Liver (tissue), 9 donors: ENCODE data around the gene CACNA1C. TPM values are rescaled to one million over a fixed set of nuclear protein-coding genes. Genes with fewer than 3 reads are reported as not detected.

Source experiments
- DNase-seq: peaks from one replicate; pipeline ENCODE4 v3.0.0-alpha.2; 2017; ENCODE audit warnings: low spot score
- H3K27ac ChIP-seq, 2 donors: one replicate each; pipeline ENCODE4 v1.7.0; 2013; ENCODE audit warnings: inconsistent platforms in 2 of 2, low read length in 2 of 2, control low read depth in 1 of 2, low read depth in 1 of 2, mild to moderate bottlenecking in 1 of 2
- H3K27me3 ChIP-seq, 4 donors: one replicate each; pipeline versions ENCODE4 v1.6.1 to v1.7.0; 2013; ENCODE audit warnings: low read length in 3 of 4, inconsistent platforms in 1 of 4, mild to moderate bottlenecking in 1 of 4, moderate library complexity in 1 of 4; ENCODE audit not compliant: control insufficient read depth in 4 of 4, insufficient read depth in 4 of 4
- H3K36me3 ChIP-seq, 4 donors: one replicate each; pipeline versions ENCODE4 v1.6.1 to v1.7.0; 2013; ENCODE audit warnings: low read length in 3 of 4, mild to moderate bottlenecking in 3 of 4, low read depth in 1 of 4, moderate library complexity in 1 of 4; ENCODE audit not compliant: control insufficient read depth in 4 of 4, insufficient read depth in 3 of 4
- H3K4me1 ChIP-seq, 4 donors: one replicate each; pipeline versions ENCODE4 v1.6.1 to v1.7.0; 2013; ENCODE audit warnings: low read length in 3 of 4, mild to moderate bottlenecking in 3 of 4, moderate library complexity in 1 of 4; ENCODE audit not compliant: control insufficient read depth in 4 of 4, insufficient read depth in 4 of 4
- H3K4me3 ChIP-seq, 3 donors: one replicate each; pipeline versions ENCODE4 v1.6.1 to v1.7.0; 2013; ENCODE audit warnings: low read length in 3 of 3, control low read depth in 1 of 3, low read depth in 1 of 3, mild to moderate bottlenecking in 1 of 3
- H3K9ac ChIP-seq, 2 donors: one replicate each; pipeline ENCODE4 v1.7.0; 2013; ENCODE audit warnings: low read length in 2 of 2, mild to moderate bottlenecking in 2 of 2, moderate library complexity in 2 of 2, control low read depth in 1 of 2, low read depth in 1 of 2
- H3K9me3 ChIP-seq, 4 donors: one replicate each; pipeline versions ENCODE4 v1.6.1 to v1.7.0; 2013; ENCODE audit warnings: low read length in 3 of 4; ENCODE audit not compliant: control insufficient read depth in 4 of 4
- EGR1 ChIP-seq, 2 donors: IDR thresholded peaks; 2 replicates each; pipeline ENCODE4 v1.6.1; 2016 to 2018; ENCODE audit warnings: antibody characterized with exemption in 2 of 2, low read depth in 2 of 2
- FOXA1 ChIP-seq: IDR thresholded peaks from 2 replicates; pipeline ENCODE4 v1.6.1; 2016; ENCODE audit warnings: antibody characterized with exemption
- FOXA2 ChIP-seq: IDR thresholded peaks from 2 replicates; pipeline ENCODE4 v1.6.1; 2016; ENCODE audit warnings: antibody characterized with exemption
- GABPA ChIP-seq, 2 donors: IDR thresholded peaks in 1 of 2; conservative IDR thresholded peaks in 1 of 2; 2 replicates each; pipeline ENCODE4 v1.6.1; 2016; ENCODE audit warnings: antibody characterized with exemption in 2 of 2, mild to moderate bottlenecking in 1 of 2, moderate library complexity in 1 of 2
- HNF4A ChIP-seq, 2 donors: conservative IDR thresholded peaks; 2 replicates each; pipeline ENCODE4 v1.6.1; 2016; ENCODE audit warnings: antibody characterized with exemption in 2 of 2, mild to moderate bottlenecking in 2 of 2
- HNF4G ChIP-seq: IDR thresholded peaks from 2 replicates; pipeline ENCODE4 v1.6.1; 2016; ENCODE audit warnings: antibody characterized with exemption
- JUND ChIP-seq, 2 donors: IDR thresholded peaks; 2 replicates each; pipeline ENCODE4 v1.6.1; 2016; ENCODE audit warnings: antibody characterized with exemption in 2 of 2
- NR2F2 ChIP-seq: IDR thresholded peaks from 2 replicates; pipeline ENCODE4 v1.6.1; 2016; ENCODE audit warnings: antibody characterized with exemption
- RAD21 ChIP-seq, 2 donors: IDR thresholded peaks; 2 replicates each; pipeline ENCODE4 v1.6.1; 2016; ENCODE audit warnings: antibody characterized with exemption in 2 of 2, mild to moderate bottlenecking in 2 of 2
- RXRA ChIP-seq, 2 donors: IDR thresholded peaks; 2 replicates each; pipeline ENCODE4 v1.6.1; 2017 to 2018; ENCODE audit warnings: antibody characterized with exemption in 2 of 2, mild to moderate bottlenecking in 1 of 2
- SP1 ChIP-seq: IDR thresholded peaks from 2 replicates; pipeline ENCODE4 v1.6.1; 2018; ENCODE audit warnings: antibody characterized with exemption, mild to moderate bottlenecking
- TAF1 ChIP-seq: conservative IDR thresholded peaks from 2 replicates; pipeline ENCODE4 v1.6.1; 2016; ENCODE audit warnings: antibody characterized with exemption, mild to moderate bottlenecking
- YY1 ChIP-seq: IDR thresholded peaks from 2 replicates; pipeline ENCODE4 v1.6.1; 2016; ENCODE audit warnings: antibody characterized with exemption, mild to moderate bottlenecking
- WGBS: extraction: QIAGEN DNeasy Blood & Tissue Kit; methylation state at CpG from one replicate; pipeline ENCODE4 v1.1.7; 2013; 5-methylcytosine and 5-hydroxymethylcytosine counted together
- polyA plus RNA-seq, 2 donors: library from polyadenylated mRNA; stranded (reverse) in 1 of 2; unstranded in 1 of 2; fragments of 200-250 nt in 1 of 2; fragments of >200 nt in 1 of 2; fragmentation: Nextera tagmentation in 1 of 2; extraction: Ambion mirVana in 1 of 2; gene quantifications; one replicate each; pipeline versions ENCODE4 v1.2.1 to v1.2.3, GENCODE V29; 2013 to 2015
- total RNA-seq, 2 donors: library from RNA; depleted of rRNA; stranded (reverse); fragments of >200 nt; gene quantifications; one replicate each; pipeline ENCODE4 v1.2.3, GENCODE V29; 2014
- TF ChIP-seq, protein P1 (sequence below): IDR thresholded peaks from 2 replicates; pipeline ENCODE4 v1.6.1; 2016; ENCODE audit warnings: antibody characterized with exemption, mild to moderate bottlenecking
- TF ChIP-seq, protein P2 (sequence below): IDR thresholded peaks from 2 replicates; pipeline ENCODE4 v1.6.1; 2016; ENCODE audit warnings: antibody characterized with exemption
- TF ChIP-seq, protein P3 (sequence below): IDR thresholded peaks from 2 replicates; pipeline ENCODE4 v1.6.1; 2016; ENCODE audit warnings: antibody characterized with exemption
- TF ChIP-seq, protein P4 (sequence below): IDR thresholded peaks from 2 replicates; pipeline ENCODE4 v1.6.1; 2016; ENCODE audit warnings: antibody characterized with exemption
- TF ChIP-seq, protein P5 (sequence below): fragments of 150-350 bp; IDR thresholded peaks from 2 replicates; pipeline ENCODE4 v1.5.1; 2017; ENCODE audit warnings: improper control_type of control experiment, low read depth, low read length; ENCODE audit not compliant: missing input control
- donor health status: healthy.
- donor health status: healthy.
- donor health status: healthy.
- donor health status: healthy.
- donor health status: healthy.

The CACNA1C gene
- total and polyA plus RNA-seq, 4 donors: 0.23 to 1.9 (median 0.41) TPM

DNA sequence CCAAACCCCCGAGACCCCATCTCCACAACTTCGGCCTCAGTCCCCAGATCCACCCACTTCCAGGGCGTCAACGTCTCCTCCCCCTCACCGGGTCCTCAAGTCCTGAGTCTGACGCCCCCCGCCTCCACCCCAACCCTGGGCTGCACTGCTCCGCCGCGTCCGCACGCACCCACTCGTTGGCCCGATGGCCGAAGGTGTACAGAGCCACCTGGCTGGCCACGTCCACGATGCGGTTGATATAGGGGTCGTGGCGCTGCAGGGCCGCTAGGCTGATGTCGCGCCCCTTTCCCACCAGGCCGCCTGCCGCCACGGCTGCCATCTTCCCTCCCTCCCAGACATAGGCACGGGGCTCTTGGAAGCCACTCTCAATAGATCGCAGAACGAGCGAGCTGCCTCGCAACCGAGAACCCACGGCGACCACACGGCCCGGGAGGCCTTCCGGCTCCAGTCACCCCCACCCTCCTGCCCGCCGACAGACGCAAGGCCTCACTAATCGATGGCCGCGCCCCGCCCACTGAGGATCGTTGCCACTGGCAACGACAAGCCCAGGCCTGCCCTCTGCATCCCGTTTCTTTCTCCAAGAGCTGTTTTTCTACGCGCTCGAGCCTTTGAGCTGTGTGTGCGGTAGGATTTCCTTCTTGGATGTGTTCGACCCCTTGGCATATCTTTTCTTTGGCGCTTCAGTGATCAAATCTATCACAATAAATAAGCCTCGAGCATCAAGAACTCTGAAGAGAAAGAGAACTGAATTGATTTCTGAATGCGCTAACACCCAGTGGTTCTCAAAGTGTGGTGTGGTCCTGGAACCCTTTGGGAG is 48.5 kb upstream of the CACNA1C start, which contains the start of gene DCP1B (continued):
- TF ChIP-seq, protein P1, sequence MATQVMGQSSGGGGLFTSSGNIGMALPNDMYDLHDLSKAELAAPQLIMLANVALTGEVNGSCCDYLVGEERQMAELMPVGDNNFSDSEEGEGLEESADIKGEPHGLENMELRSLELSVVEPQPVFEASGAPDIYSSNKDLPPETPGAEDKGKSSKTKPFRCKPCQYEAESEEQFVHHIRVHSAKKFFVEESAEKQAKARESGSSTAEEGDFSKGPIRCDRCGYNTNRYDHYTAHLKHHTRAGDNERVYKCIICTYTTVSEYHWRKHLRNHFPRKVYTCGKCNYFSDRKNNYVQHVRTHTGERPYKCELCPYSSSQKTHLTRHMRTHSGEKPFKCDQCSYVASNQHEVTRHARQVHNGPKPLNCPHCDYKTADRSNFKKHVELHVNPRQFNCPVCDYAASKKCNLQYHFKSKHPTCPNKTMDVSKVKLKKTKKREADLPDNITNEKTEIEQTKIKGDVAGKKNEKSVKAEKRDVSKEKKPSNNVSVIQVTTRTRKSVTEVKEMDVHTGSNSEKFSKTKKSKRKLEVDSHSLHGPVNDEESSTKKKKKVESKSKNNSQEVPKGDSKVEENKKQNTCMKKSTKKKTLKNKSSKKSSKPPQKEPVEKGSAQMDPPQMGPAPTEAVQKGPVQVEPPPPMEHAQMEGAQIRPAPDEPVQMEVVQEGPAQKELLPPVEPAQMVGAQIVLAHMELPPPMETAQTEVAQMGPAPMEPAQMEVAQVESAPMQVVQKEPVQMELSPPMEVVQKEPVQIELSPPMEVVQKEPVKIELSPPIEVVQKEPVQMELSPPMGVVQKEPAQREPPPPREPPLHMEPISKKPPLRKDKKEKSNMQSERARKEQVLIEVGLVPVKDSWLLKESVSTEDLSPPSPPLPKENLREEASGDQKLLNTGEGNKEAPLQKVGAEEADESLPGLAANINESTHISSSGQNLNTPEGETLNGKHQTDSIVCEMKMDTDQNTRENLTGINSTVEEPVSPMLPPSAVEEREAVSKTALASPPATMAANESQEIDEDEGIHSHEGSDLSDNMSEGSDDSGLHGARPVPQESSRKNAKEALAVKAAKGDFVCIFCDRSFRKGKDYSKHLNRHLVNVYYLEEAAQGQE: peak; percentile 59
- TF ChIP-seq HNF4A (conservative IDR thresholded peaks at IDR 0.05): peak in 1 of 2 donors; percentile 28

DNA sequence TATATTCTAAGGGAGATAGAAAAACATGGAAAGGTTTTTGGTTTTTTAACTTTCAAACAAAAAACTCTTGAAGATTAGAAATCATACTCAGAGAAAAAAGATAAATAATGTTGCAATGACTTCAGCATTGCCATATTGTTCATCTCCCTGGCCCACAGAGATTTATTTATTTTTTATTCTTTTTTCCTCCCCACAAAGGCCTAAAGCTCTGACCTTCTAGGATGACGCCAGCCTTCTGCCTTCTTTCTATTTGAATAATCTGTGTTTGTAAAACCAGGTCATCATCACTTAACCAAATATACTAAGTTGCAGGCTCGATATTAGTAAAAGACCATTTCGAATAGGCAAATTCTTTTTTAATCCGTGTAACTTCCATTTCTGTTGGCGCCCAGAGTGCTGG is 44.1 kb upstream of the CACNA1C start:
- H3K4me3 ChIP-seq: no peak overlapping the region
- H3K27ac ChIP-seq: no peak overlapping the region
- no peaks in the 10 kb centered on the region for H3K9me3 ChIP-seq
- DNase-seq: no peak
- TF ChIP-seq SP1 (peak; percentile 34), HNF4A (conservative IDR thresholded peaks at IDR 0.05) (peak in 1 of 2 donors; percentile 43), YY1 (peak; percentile 68), GABPA (IDR thresholded peaks at IDR 0.05 in 1 of 2, conservative IDR thresholded peaks at IDR 0.05 in 1 of 2) (no peak), TAF1 (no peak), RAD21 (IDR thresholded peaks at IDR 0.05) (peak in 1 of 2 donors; percentile 9), RXRA (IDR thresholded peaks at IDR 0.05) (peak in 1 of 2 donors; percentile 60), FOXA2 (no peak), JUND (IDR thresholded peaks at IDR 0.05) (no peak), EGR1 (IDR thresholded peaks at IDR 0.05; ENCODE audit: low read depth in 2 of 2) (peak in 1 of 2 donors; percentile 18), NR2F2 (no peak), HNF4G (no peak), FOXA1 (no peak)
- TF ChIP-seq, protein P2, sequence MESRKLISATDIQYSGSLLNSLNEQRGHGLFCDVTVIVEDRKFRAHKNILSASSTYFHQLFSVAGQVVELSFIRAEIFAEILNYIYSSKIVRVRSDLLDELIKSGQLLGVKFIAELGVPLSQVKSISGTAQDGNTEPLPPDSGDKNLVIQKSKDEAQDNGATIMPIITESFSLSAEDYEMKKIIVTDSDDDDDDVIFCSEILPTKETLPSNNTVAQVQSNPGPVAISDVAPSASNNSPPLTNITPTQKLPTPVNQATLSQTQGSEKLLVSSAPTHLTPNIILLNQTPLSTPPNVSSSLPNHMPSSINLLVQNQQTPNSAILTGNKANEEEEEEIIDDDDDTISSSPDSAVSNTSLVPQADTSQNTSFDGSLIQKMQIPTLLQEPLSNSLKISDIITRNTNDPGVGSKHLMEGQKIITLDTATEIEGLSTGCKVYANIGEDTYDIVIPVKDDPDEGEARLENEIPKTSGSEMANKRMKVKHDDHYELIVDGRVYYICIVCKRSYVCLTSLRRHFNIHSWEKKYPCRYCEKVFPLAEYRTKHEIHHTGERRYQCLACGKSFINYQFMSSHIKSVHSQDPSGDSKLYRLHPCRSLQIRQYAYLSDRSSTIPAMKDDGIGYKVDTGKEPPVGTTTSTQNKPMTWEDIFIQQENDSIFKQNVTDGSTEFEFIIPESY: peak; percentile 26
- TF ChIP-seq, protein P1: no peak
- TF ChIP-seq, protein P3, sequence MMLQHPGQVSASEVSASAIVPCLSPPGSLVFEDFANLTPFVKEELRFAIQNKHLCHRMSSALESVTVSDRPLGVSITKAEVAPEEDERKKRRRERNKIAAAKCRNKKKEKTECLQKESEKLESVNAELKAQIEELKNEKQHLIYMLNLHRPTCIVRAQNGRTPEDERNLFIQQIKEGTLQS: no peak
- TF ChIP-seq, protein P4, sequence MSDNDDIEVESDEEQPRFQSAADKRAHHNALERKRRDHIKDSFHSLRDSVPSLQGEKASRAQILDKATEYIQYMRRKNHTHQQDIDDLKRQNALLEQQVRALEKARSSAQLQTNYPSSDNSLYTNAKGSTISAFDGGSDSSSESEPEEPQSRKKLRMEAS: peak; percentile 18
- TF ChIP-seq, protein P5, sequence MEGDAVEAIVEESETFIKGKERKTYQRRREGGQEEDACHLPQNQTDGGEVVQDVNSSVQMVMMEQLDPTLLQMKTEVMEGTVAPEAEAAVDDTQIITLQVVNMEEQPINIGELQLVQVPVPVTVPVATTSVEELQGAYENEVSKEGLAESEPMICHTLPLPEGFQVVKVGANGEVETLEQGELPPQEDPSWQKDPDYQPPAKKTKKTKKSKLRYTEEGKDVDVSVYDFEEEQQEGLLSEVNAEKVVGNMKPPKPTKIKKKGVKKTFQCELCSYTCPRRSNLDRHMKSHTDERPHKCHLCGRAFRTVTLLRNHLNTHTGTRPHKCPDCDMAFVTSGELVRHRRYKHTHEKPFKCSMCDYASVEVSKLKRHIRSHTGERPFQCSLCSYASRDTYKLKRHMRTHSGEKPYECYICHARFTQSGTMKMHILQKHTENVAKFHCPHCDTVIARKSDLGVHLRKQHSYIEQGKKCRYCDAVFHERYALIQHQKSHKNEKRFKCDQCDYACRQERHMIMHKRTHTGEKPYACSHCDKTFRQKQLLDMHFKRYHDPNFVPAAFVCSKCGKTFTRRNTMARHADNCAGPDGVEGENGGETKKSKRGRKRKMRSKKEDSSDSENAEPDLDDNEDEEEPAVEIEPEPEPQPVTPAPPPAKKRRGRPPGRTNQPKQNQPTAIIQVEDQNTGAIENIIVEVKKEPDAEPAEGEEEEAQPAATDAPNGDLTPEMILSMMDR: no peak
- no peaks in the 10 kb centered on the region for H3K36me3 ChIP-seq
- H3K27me3 ChIP-seq: no peaks in the 10 kb centered on the region
- WGBS: 33% methylated on average over 5 of the region's 5 CpGs
- no peak overlapping the region for H3K9ac ChIP-seq
- peaks cover 7 to 38% (median 31%) of the 10 kb centered on the region in 4 donors for H3K4me1 ChIP-seq
